GM10248 (cell line): ENCODE data around the gene MAMDC4.

ENCODE experiments used
- CTCF ChIA-PET: fragments of 300-600 bp; sonication (Branson Sonifier 250); formaldehyde crosslinking; extraction: SDS; loops from one replicate; lab custom pipeline; 2021; ENCODE audit warnings: antibody characterized with exemption; lab: Yijun Ruan, JAX
- POLR2A ChIA-PET: fragments of 350-650 bp; sonication (Branson Sonifier 250); formaldehyde crosslinking; extraction: SDS; loops from one replicate; lab custom pipeline; 2020; ENCODE audit warnings: antibody characterized with exemption; lab: Yijun Ruan, JAX
- DNase-seq: peaks from one replicate; pipeline ENCODE4 v3.0.0; 2012; ENCODE audit errors: extremely low spot score
- CTCF ChIP-seq: IDR thresholded peaks from 2 replicates; pipeline ENCODE4 v1.5.1; 2012; ENCODE audit warnings: mild to moderate bottlenecking, low read depth; ENCODE audit errors: extremely low read depth, missing control alignments, control extremely low read depth

Gene MAMDC4

GRCh38 chr9:136885950-136886578 lies 33.9 kb downstream of the MAMDC4 start, which contains the start of gene TRAF2:
TSS of gene TRAF2 (plus strand) at chr9:136886516. CDS start at chr9:136898741, 12,225 bp downstream.
- POLR2A ChIA-PET, result interaction anchor here (0.6 to 1.7 kb wide), 6 partner anchors 12 to 740 kb away, joined by 3 to 8 read pairs (median 4); partner anchors contain the start of genes AJM1 and EDF1
- no peak for TF ChIP-seq CTCF
- peak; percentile 100 for DNase-seq
- CTCF ChIA-PET, result interaction anchor here (1.1 to 2.0 kb wide), 4 partner anchors 14 to 58 kb away, joined by 3 to 8 read pairs (median 4); partner anchors contain the start of genes AJM1 and FBXW5

GRCh38 chr9:136886610-136887597 lies 34.8 kb downstream of the MAMDC4 start:
- DNase-seq, result peak; percentile 79
- ChIA-PET CTCF (interaction anchor here (1.1 to 2.0 kb wide), 4 partner anchors 11 to 57 kb away, joined by 3 to 8 read pairs (median 4); partner anchors contain the start of genes AJM1 and FBXW5), POLR2A (interaction anchor here (0.7 to 1.7 kb wide), 5 partner anchors 11 to 45 kb away, joined by 3 to 8 read pairs (median 4); partner anchors contain the start of genes AJM1 and EDF1)
- no peak for TF ChIP-seq CTCF

GRCh38 chr9:136888454-136888853 lies 36.3 kb downstream of the MAMDC4 start:
- no peak for DNase-seq
- ChIA-PET CTCF (interaction anchor here (1.1 to 1.8 kb wide), 2 partner anchors 10 to 46 kb away, joined by 3 to 10 read pairs; no protein-coding TSS in a partner anchor), POLR2A (interaction anchor here (0.7 kb wide), 1 partner anchor 366 kb away, joined by 3 read pairs; no protein-coding TSS in a partner anchor)
- TF ChIP-seq CTCF, result no peak

GRCh38 chr9:136889858-136890257 lies 37.7 kb downstream of the MAMDC4 start:
- no peak for DNase-seq
- no peak for TF ChIP-seq CTCF
- CTCF ChIA-PET, result interaction anchor here (1.1 to 1.8 kb wide), 3 partner anchors 9 to 347 kb away, joined by 3 to 10 read pairs (median 4); no protein-coding TSS in a partner anchor
- POLR2A ChIA-PET, result no interaction called here

GRCh38 chr9:136890661-136891060 lies 38.5 kb downstream of the MAMDC4 start:
- no peak for DNase-seq
- no peak for TF ChIP-seq CTCF
- POLR2A ChIA-PET, result no interaction called here
- CTCF ChIA-PET, result interaction anchor here (1.0 to 1.7 kb wide), 3 partner anchors 11 to 346 kb away, joined by 3 to 4 read pairs (median 3); partner anchors contain the start of gene AJM1

GRCh38 chr9:136896027-136896426 lies 43.9 kb downstream of the MAMDC4 start:
- POLR2A ChIA-PET, result no interaction called here

More at GRCh38 chr9:136896027-136896426, 43.9 kb downstream of the MAMDC4 start:
- DNase-seq, result no peak
- CTCF ChIA-PET, result interaction anchor here (0.7 kb wide), 1 partner anchor 17 kb away, joined by 3 read pairs; no protein-coding TSS in a partner anchor
- TF ChIP-seq CTCF, result no peak
